CD14-positive monocyte (primary cell): Measurements from ENCODE around the gene OR10H2. TPM values are rescaled to one million over a fixed set of nuclear protein-coding genes. Genes with fewer than 3 reads are reported as not detected.
"Not testable (repeated sequence)": the region's sequence is repeated elsewhere in the genome, so short reads cannot be mapped to it uniquely, and the experiment has no call there.

ENCODE experiments used
- DNase-seq, 3 donors: peaks; one replicate each; pipeline ENCODE4 v3.0.0-alpha.2; 2011 to 2022
- H2AFZ ChIP-seq: 2 replicates; pipeline ENCODE4 v1.6.0; 2012; ENCODE audit warnings: mild to moderate bottlenecking, low read depth, low read length, inconsistent platforms; ENCODE audit not compliant: insufficient read depth, poor library complexity, severe bottlenecking
- H3K27ac ChIP-seq, 2 donors: 1 replicate in 1 of 2; 2 replicates in 1 of 2; pipeline ENCODE4 v1.5.1; 2012 to 2013; ENCODE audit warnings: low read length in 2 of 2, control low read depth in 1 of 2, inconsistent platforms in 1 of 2, low read depth in 1 of 2, mild to moderate bottlenecking in 1 of 2
- H3K27me3 ChIP-seq, 2 donors: one replicate each; pipeline versions ENCODE4 v1.6.0 to v1.6.1; 2011 to 2013; ENCODE audit warnings: low read length in 2 of 2; ENCODE audit not compliant: control insufficient read depth in 2 of 2, insufficient read depth in 2 of 2
- H3K36me3 ChIP-seq, 2 donors: replicated peaks in 1 of 2; 1 replicate in 1 of 2; 2 replicates in 1 of 2; pipeline versions ENCODE4 v1.5.1 to v1.6.1; 2012 to 2013; ENCODE audit warnings: low read length in 2 of 2, control low read depth in 1 of 2, inconsistent platforms in 1 of 2, mild to moderate bottlenecking in 1 of 2; ENCODE audit not compliant: insufficient read depth in 2 of 2, control insufficient read depth in 1 of 2
- H3K4me1 ChIP-seq, 2 donors: 1 replicate in 1 of 2; 2 replicates in 1 of 2; pipeline versions ENCODE4 v1.5.1 to v1.6.1; 2012 to 2013; ENCODE audit warnings: low read length in 2 of 2, control low read depth in 1 of 2, inconsistent platforms in 1 of 2, mild to moderate bottlenecking in 1 of 2, moderate library complexity in 1 of 2; ENCODE audit not compliant: insufficient read depth in 2 of 2, control insufficient read depth in 1 of 2
- H3K4me2 ChIP-seq: replicated peaks from 2 replicates; pipeline ENCODE3; 2012; ENCODE audit warnings: low read length, moderate library complexity, mild to moderate bottlenecking; ENCODE audit not compliant: poor library complexity, severe bottlenecking; ENCODE audit errors: extremely low read depth
- H3K4me3 ChIP-seq, 3 experiments: fragments of 200-600 bp in 1 of 3; sonication (generic) in 1 of 3; replicated peaks in 1 of 3; 1 replicate in 2 of 3; 2 replicates in 1 of 3; pipeline ENCODE4 v1.5.1; 2011 to 2013; ENCODE audit warnings: low read length in 3 of 3, mild to moderate bottlenecking in 3 of 3, control low read depth in 2 of 3, low read depth in 2 of 3, inconsistent platforms in 1 of 3, moderate library complexity in 1 of 3
- H3K79me2 ChIP-seq: 2 replicates; pipeline ENCODE4 v1.6.0; 2012; ENCODE audit warnings: mild to moderate bottlenecking, control low read depth, inconsistent platforms, low read length, moderate library complexity; ENCODE audit not compliant: insufficient read depth
- H3K9ac ChIP-seq: 2 replicates; pipeline ENCODE4 v1.6.0; 2017; ENCODE audit warnings: low read length, mild to moderate bottlenecking; ENCODE audit not compliant: insufficient read depth, poor library complexity, severe bottlenecking
- H3K9me3 ChIP-seq, 2 donors: replicated peaks in 1 of 2; 1 replicate in 1 of 2; 2 replicates in 1 of 2; pipeline versions ENCODE4 v1.5.1 to v1.6.1; 2012 to 2013; ENCODE audit warnings: low read length in 2 of 2, control low read depth in 1 of 2; ENCODE audit not compliant: control insufficient read depth in 1 of 2, insufficient read depth in 1 of 2
- H4K20me1 ChIP-seq: 2 replicates; pipeline ENCODE4 v1.6.0; 2012; ENCODE audit warnings: mild to moderate bottlenecking, low read length, control low read depth, moderate library complexity; ENCODE audit not compliant: insufficient read depth
- H3K27ac Mint-ChIP-seq, 7 donors: one replicate each; pipeline ENCODE4 v1.8.0; 2020; ENCODE audit warnings: mild to moderate bottlenecking in 7 of 7, mixed read lengths in 7 of 7, moderate library complexity in 6 of 7, inconsistent platforms in 2 of 7
- H3K27me3 Mint-ChIP-seq, 3 donors: one replicate each; pipeline ENCODE4 v1.8.0; 2021 to 2022; ENCODE audit warnings: low read depth in 3 of 3, mild to moderate bottlenecking in 3 of 3, mixed read lengths in 3 of 3, moderate library complexity in 3 of 3, inconsistent platforms in 1 of 3
- H3K36me3 Mint-ChIP-seq, 2 donors: one replicate each; pipeline ENCODE4 v1.8.0; 2020; ENCODE audit warnings: mixed read lengths in 2 of 2, inconsistent platforms in 1 of 2, mild to moderate bottlenecking in 1 of 2
- H3K4me1 Mint-ChIP-seq: one replicate; pipeline ENCODE4 v1.8.0; 2020; ENCODE audit warnings: mild to moderate bottlenecking, mixed read lengths
- H3K4me3 Mint-ChIP-seq, 2 donors: one replicate each; pipeline ENCODE4 v1.8.0; 2020; ENCODE audit warnings: mild to moderate bottlenecking in 2 of 2, mixed read lengths in 2 of 2, moderate library complexity in 1 of 2
- H3K9me3 Mint-ChIP-seq, 7 donors: one replicate each; pipeline ENCODE4 v1.8.0; 2020 to 2022; ENCODE audit warnings: mixed read lengths in 7 of 7, mild to moderate bottlenecking in 6 of 7, moderate library complexity in 6 of 7, inconsistent platforms in 2 of 7
- CTCF ChIP-seq: fragments of 200-600 bp; IDR thresholded peaks from one replicate; pipeline ENCODE4 v1.8.0; 2022; ENCODE audit warnings: antibody characterized with exemption, mild to moderate bottlenecking
- WGBS: methylation state at CpG from one replicate; pipeline ENCODE4 v1.1.5; 2013; ENCODE audit warnings: missing lambda C conversion rate; ENCODE audit not compliant: insufficient coverage; 5-methylcytosine and 5-hydroxymethylcytosine counted together
- intact Hi-C, 2 donors: fragments of 100-400 bp; cut with micrococcal nuclease; formaldehyde crosslinking; loops; one replicate each; pipeline versions ENCODE4 v1.15.0 to v1.15.1; 2023
- polyA plus RNA-seq, 3 donors: library from polyadenylated mRNA; depleted of rRNA in 1 of 3; unstranded in 2 of 3; stranded (reverse) in 1 of 3; fragments of 300-500 nt in 2 of 3; fragments of >200 nt in 1 of 3; fragmentation: Illumina TruSeq in 2 of 3; gene quantifications; 1 replicate in 2 of 3; 2 replicates in 1 of 3; pipeline ENCODE4 v1.2.3, GENCODE V29; 2012 to 2021

OR10H2 gene
- polyA plus RNA-seq, 3 donors, result not detected

GRCh38 chr19:15759962-15760565 lies 32.2 kb downstream of the OR10H2 start:
- Mint-ChIP-seq H3K9me3 (peaks cover 0 to 4% (median 0%) of the 10 kb centered on the region in 7 donors), H3K4me1 (no peaks in the 10 kb centered on the region), H3K4me3 (no peak overlapping the region), H3K36me3 (no peaks in the 10 kb centered on the region), H3K27ac (no peak overlapping the region), H3K27me3 (peaks cover 24 to 47% (median 41%) of the 10 kb centered on the region in 3 donors)
- Histone ChIP-seq H3K36me3 (no peaks in the 10 kb centered on the region), H3K4me1 (no peaks in the 10 kb centered on the region), H3K4me3 (no peak overlapping the region), H3K79me2 (no peaks in the 10 kb centered on the region), H3K4me2 (no peak overlapping the region), H3K9ac (no peak overlapping the region), H3K27me3 (peaks cover 6 to 26% of the 10 kb centered on the region in 2 donors), H3K9me3 (no peaks in the 10 kb centered on the region), H2AFZ (no peak overlapping the region), H3K27ac (no peak overlapping the region), H4K20me1 (no peaks in the 10 kb centered on the region)
- DNase-seq, result peak in 1 of 3 donors; percentile 12
- 38% methylated on average over 25 of the region's 28 CpGs for WGBS
- intact Hi-C loops, result no loop called here
- peak; percentile 21 for TF ChIP-seq CTCF

DNA sequence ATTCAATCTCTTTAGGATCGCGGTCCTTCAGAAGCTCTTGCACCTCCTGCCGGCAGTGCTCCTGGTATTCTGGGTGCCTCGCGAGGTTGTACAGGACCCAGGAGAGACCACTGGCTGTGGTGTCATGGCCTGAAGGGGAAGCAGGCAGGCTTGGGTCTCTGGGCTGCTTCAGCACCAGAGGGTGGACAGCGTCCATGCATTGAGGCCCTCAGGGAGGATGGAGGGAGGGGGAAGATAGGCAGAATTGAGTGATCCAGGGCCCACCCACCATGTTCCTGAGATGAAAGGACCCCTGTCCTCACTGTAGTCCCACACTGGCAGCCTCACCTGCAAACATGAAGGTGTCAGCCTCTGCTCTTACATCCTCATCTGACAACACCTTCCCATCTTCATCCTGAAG lies 41.8 kb downstream of the OR10H2 start:
- no peaks in the 10 kb centered on the region for H3K9me3 ChIP-seq
- no peaks in the 10 kb centered on the region for H3K4me1 ChIP-seq
- 47% methylated on average over 5 of the region's 6 CpGs for WGBS
- no peak for TF ChIP-seq CTCF
- Mint-ChIP-seq H3K4me3 (no peak overlapping the region), H3K27ac (no peak overlapping the region), H3K4me1 (no peaks in the 10 kb centered on the region), H3K27me3 (peaks cover 6 to 14% (median 12%) of the 10 kb centered on the region in 3 donors), H3K36me3 (no peaks in the 10 kb centered on the region), H3K9me3 (peaks cover 0 to 5% (median 0%) of the 10 kb centered on the region in 7 donors)
- H3K4me3 ChIP-seq, result no peak overlapping the region
- no peaks in the 10 kb centered on the region for H3K36me3 ChIP-seq
- peaks cover 0 to 2% of the 10 kb centered on the region in 2 donors for H3K27me3 ChIP-seq
- intact Hi-C loops, result no loop called here
- H3K4me2 ChIP-seq, result no peak overlapping the region
- no peak overlapping the region for H2AFZ ChIP-seq
- no peak overlapping the region for H3K27ac ChIP-seq
- no peaks in the 10 kb centered on the region for H3K79me2 ChIP-seq
- H3K9ac ChIP-seq, result no peak overlapping the region
- no peak for DNase-seq
- no peaks in the 10 kb centered on the region for H4K20me1 ChIP-seq

GRCh38 chr19:15774159-15774558 lies 46.3 kb downstream of the OR10H2 start:
- H3K79me2 ChIP-seq, H3K4me3 Mint-ChIP-seq, H3K27ac Mint-ChIP-seq, H3K9me3 Mint-ChIP-seq, H3K27ac ChIP-seq, H3K27me3 Mint-ChIP-seq, H3K4me1 ChIP-seq, H2AFZ ChIP-seq, H3K4me3 ChIP-seq, H3K36me3 ChIP-seq, H3K27me3 ChIP-seq, DNase-seq, H3K36me3 Mint-ChIP-seq, H3K9ac ChIP-seq, intact Hi-C loops, H4K20me1 ChIP-seq, H3K4me2 ChIP-seq, H3K9me3 ChIP-seq, H3K4me1 Mint-ChIP-seq: not testable (repeated sequence)
- WGBS, result no CpG with 5 or more reads among the region's 3 CpGs
